Parathyroid adenoma (tissue), 2 donors: Measurements from ENCODE around the gene HELLS.

ENCODE experiments used
- H2AFZ ChIP-seq: fragments of 300-600 bp; sonication (generic); one replicate; pipeline ENCODE4 v1.7.0; 2017; ENCODE audit warnings: antibody characterized with exemption, mild to moderate bottlenecking
- H3K27ac ChIP-seq: fragments of 300-600 bp; sonication (generic); one replicate; pipeline ENCODE4 v1.7.0; 2017
- H3K27me3 ChIP-seq: fragments of 300-600 bp; sonication (generic); one replicate; pipeline ENCODE4 v1.7.0; 2017; ENCODE audit warnings: low read length; ENCODE audit not compliant: control insufficient read depth, insufficient read depth
- H3K36me3 ChIP-seq: fragments of 300-600 bp; sonication (generic); one replicate; pipeline ENCODE4 v1.7.0; 2017; ENCODE audit warnings: low read length; ENCODE audit not compliant: control insufficient read depth, insufficient read depth
- H3K4me1 ChIP-seq: fragments of 300-600 bp; sonication (generic); one replicate; pipeline ENCODE4 v1.7.0; 2017; ENCODE audit warnings: control low read depth
- H3K4me2 ChIP-seq: fragments of 300-600 bp; sonication (generic); one replicate; pipeline ENCODE4 v1.7.0; 2017; ENCODE audit warnings: low read length
- H3K4me3 ChIP-seq: fragments of 300-600 bp; sonication (generic); one replicate; pipeline ENCODE4 v1.7.0; 2017; ENCODE audit warnings: low read depth, low read length
- H3K79me2 ChIP-seq: fragments of 300-600 bp; sonication (generic); one replicate; pipeline ENCODE4 v1.7.0; 2017; ENCODE audit warnings: control low read depth
- H3K9ac ChIP-seq: fragments of 300-600 bp; sonication (generic); one replicate; pipeline ENCODE4 v1.7.0; 2017; ENCODE audit warnings: mild to moderate bottlenecking
- H3K9me3 ChIP-seq: fragments of 300-600 bp; sonication (generic); one replicate; pipeline ENCODE4 v1.7.0; 2017; ENCODE audit warnings: low read length; ENCODE audit not compliant: control insufficient read depth
- TF ChIP-seq, protein P1 (sequence below): fragments of 300-600 bp; sonication (generic); IDR thresholded peaks from one replicate; pipeline ENCODE4 v1.7.0; 2017; ENCODE audit warnings: antibody characterized with exemption, mild to moderate bottlenecking
- donor health status: primary hyperparathyroidism.

The HELLS gene

DNA sequence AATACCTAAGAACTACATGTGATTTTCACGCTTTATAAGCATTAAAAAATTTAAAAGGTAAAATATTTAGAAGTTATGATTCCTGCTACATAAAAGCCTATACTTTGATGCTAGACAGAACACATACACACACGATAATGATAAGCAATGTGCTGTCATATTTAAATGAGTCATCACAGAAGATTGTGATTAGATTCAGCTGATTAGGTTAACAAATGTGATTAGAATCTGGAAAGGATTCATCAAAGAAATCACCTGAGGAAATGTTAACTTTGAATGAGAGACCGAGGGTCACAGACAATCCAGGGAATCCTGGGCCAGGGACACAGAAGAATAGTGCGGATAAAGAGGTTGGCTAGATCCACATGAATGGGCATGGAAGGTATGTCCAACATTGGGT, 95.9 kb downstream of the HELLS start:
- no peaks in the 10 kb centered on the region for H3K79me2 ChIP-seq
- no peak overlapping the region for H3K9ac ChIP-seq
- no peak overlapping the region for H2AFZ ChIP-seq
- H3K9me3 ChIP-seq, result no peaks in the 10 kb centered on the region
- H3K27me3 ChIP-seq, result no peaks in the 10 kb centered on the region
- H3K4me1 ChIP-seq, result no peaks in the 10 kb centered on the region
- H3K4me2 ChIP-seq, result no peak overlapping the region
- H3K36me3 ChIP-seq, result no peaks in the 10 kb centered on the region
- H3K27ac ChIP-seq, result no peak overlapping the region
- TF ChIP-seq, protein P1, sequence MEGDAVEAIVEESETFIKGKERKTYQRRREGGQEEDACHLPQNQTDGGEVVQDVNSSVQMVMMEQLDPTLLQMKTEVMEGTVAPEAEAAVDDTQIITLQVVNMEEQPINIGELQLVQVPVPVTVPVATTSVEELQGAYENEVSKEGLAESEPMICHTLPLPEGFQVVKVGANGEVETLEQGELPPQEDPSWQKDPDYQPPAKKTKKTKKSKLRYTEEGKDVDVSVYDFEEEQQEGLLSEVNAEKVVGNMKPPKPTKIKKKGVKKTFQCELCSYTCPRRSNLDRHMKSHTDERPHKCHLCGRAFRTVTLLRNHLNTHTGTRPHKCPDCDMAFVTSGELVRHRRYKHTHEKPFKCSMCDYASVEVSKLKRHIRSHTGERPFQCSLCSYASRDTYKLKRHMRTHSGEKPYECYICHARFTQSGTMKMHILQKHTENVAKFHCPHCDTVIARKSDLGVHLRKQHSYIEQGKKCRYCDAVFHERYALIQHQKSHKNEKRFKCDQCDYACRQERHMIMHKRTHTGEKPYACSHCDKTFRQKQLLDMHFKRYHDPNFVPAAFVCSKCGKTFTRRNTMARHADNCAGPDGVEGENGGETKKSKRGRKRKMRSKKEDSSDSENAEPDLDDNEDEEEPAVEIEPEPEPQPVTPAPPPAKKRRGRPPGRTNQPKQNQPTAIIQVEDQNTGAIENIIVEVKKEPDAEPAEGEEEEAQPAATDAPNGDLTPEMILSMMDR, result no peak
- H3K4me3 ChIP-seq, result no peak overlapping the region

DNA sequence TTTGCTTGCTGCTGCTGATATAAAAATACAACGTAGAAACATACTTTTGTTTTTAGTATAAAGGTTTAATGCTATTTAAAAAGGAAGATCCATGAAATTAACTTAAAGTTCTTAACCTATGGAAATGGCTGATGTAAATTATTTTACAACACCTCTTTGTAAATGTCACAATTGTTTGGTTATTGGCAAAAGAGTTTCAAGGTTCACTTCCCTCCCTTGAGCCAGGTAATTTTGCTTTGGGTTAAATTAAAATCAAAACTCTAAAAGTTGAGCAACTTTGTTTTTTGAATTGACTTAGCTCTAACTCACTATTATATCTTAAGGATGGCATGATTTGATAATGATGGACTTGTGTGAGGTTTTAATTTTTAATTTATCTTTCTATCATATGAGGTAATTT, 98.8 kb downstream of the HELLS start:
- no peak overlapping the region for H3K9ac ChIP-seq
- H3K4me1 ChIP-seq, result no peaks in the 10 kb centered on the region
- no peak overlapping the region for H3K4me2 ChIP-seq
- H3K79me2 ChIP-seq, result no peaks in the 10 kb centered on the region
- H3K27me3 ChIP-seq, result no peaks in the 10 kb centered on the region
- no peaks in the 10 kb centered on the region for H3K9me3 ChIP-seq
- TF ChIP-seq, protein P1, result no peak
- H3K36me3 ChIP-seq, result no peaks in the 10 kb centered on the region
- no peak overlapping the region for H2AFZ ChIP-seq
- H3K27ac ChIP-seq, result no peak overlapping the region
- H3K4me3 ChIP-seq, result no peak overlapping the region

DNA sequence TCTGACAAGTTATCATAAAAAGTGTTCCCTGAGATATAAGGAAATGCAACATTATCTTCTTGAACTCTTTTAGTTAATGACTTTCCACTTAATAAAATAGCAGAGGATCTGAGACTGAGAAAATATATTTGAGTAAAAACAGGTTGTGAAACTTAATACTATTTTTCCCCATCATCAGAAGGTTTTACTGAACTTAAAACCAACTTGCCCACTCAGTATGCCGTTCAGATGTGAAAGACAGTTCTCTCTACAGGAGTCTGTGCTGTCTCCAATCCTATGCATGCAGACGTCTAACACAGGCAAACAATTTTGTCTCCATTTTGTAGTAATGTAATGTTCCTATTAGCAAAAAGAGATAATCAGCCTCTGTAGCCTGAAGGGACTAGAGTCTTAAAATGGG, 99.7 kb downstream of the HELLS start:
- H3K27me3 ChIP-seq, result no peaks in the 10 kb centered on the region
- H3K27ac ChIP-seq, result no peak overlapping the region
- H2AFZ ChIP-seq, result no peak overlapping the region
- H3K4me2 ChIP-seq, result no peak overlapping the region
- no peak overlapping the region for H3K9ac ChIP-seq
- no peak overlapping the region for H3K4me3 ChIP-seq
- no peaks in the 10 kb centered on the region for H3K79me2 ChIP-seq
- no peaks in the 10 kb centered on the region for H3K9me3 ChIP-seq
- no peaks in the 10 kb centered on the region for H3K4me1 ChIP-seq
- H3K36me3 ChIP-seq, result no peaks in the 10 kb centered on the region
- TF ChIP-seq, protein P1, result no peak
